Kidney (tissue), 14 donors: Measurements from ENCODE around the gene YIPF7. TPM values are rescaled to one million over a fixed set of nuclear protein-coding genes. Genes with fewer than 3 reads are reported as not detected.
A peak's percentile ranks its signal among the peaks of the same experiment; 100 is the strongest.

ENCODE experiments used
- DNase-seq, 5 donors: peaks; one replicate each; pipeline ENCODE4 v3.0.0-alpha.2; 2013 to 2020
- FAIRE-seq: peaks from 2 replicates; lab custom pipeline; 2012; peaks lifted over from hg19 to GRCh38; lab: Jason Lieb, UNC
- H3K27ac ChIP-seq, 2 donors: one replicate each; pipeline ENCODE4 v1.7.0; 2013; ENCODE audit warnings: low read depth in 2 of 2, low read length in 2 of 2, inconsistent platforms in 1 of 2
- H3K27me3 ChIP-seq: one replicate; pipeline ENCODE4 v1.7.1; 2013; ENCODE audit warnings: low read length, inconsistent platforms; ENCODE audit not compliant: control insufficient read depth, insufficient read depth
- H3K36me3 ChIP-seq, 3 donors: one replicate each; pipeline versions ENCODE4 v1.7.0 to v1.7.1; 2013; ENCODE audit warnings: low read length in 3 of 3, control low read depth in 1 of 3, inconsistent platforms in 1 of 3; ENCODE audit not compliant: insufficient read depth in 3 of 3, control insufficient read depth in 2 of 3
- H3K4me1 ChIP-seq, 3 donors: one replicate each; pipeline versions ENCODE4 v1.7.0 to v1.7.1; 2013; ENCODE audit warnings: low read length in 3 of 3, inconsistent platforms in 1 of 3, low read depth in 1 of 3; ENCODE audit not compliant: control insufficient read depth in 2 of 3, insufficient read depth in 2 of 3
- H3K4me3 ChIP-seq, 3 donors: one replicate each; pipeline versions ENCODE4 v1.7.0 to v1.8.1; 2013; ENCODE audit warnings: low read length in 3 of 3, control low read depth in 1 of 3, inconsistent platforms in 1 of 3
- H3K9ac ChIP-seq, 3 donors: one replicate each; pipeline versions ENCODE4 v1.7.0 to v1.7.1; 2013; ENCODE audit warnings: low read length in 3 of 3, control low read depth in 1 of 3, inconsistent platforms in 1 of 3
- H3K9me3 ChIP-seq, 3 donors: one replicate each; pipeline versions ENCODE4 v1.7.0 to v1.7.1; 2013; ENCODE audit warnings: low read length in 3 of 3, control low read depth in 1 of 3, inconsistent platforms in 1 of 3; ENCODE audit not compliant: control insufficient read depth in 2 of 3, insufficient read depth in 1 of 3
- intact Hi-C: fragments of 100-400 bp; cut with DNase I; formaldehyde crosslinking; loops from one replicate; pipeline ENCODE4 v1.11.1; 2022
- polyA plus RNA-seq: library from polyadenylated mRNA; stranded (reverse); fragments of 350-450 nt; fragmentation: Illumina TruSeq; extraction: RNeasy Lipid Tissue Mini Kit (QIAGEN cat#74804); gene quantifications from one replicate; pipeline ENCODE4 v1.2.3, GENCODE V29; 2014; ENCODE audit warnings: low read depth, low replicate concordance; ENCODE audit not compliant: insufficient read depth
- total RNA-seq: library from RNA; stranded (reverse); fragmentation: NEBNext Ultra II Directional; extraction: Animal tissue kit (Norgen Biotek cat#: 25700); gene quantifications from one replicate; pipeline ENCODE4 v1.2.1, GENCODE V29; 2021
- TF ChIP-seq, protein P1 (sequence below): IDR thresholded peaks from 3 replicates; pipeline ENCODE4 v1.5.1; 2012; ENCODE audit warnings: mild to moderate bottlenecking, moderate library complexity, borderline replicate concordance; ENCODE audit not compliant: insufficient read depth; ENCODE audit errors: extremely low read depth
- donor health status: control.
- donor health status: control.
- donor health status: control.
- donor health status: control.
- donor health status: control.
- donor health status: DM: yes; HTN: yes; CAD: no.
- donor health status: Normal renal cell carcinoma (clear cell type).

The YIPF7 gene
- total and polyA plus RNA-seq, 2 donors from 2014 or later = not detected

DNA sequence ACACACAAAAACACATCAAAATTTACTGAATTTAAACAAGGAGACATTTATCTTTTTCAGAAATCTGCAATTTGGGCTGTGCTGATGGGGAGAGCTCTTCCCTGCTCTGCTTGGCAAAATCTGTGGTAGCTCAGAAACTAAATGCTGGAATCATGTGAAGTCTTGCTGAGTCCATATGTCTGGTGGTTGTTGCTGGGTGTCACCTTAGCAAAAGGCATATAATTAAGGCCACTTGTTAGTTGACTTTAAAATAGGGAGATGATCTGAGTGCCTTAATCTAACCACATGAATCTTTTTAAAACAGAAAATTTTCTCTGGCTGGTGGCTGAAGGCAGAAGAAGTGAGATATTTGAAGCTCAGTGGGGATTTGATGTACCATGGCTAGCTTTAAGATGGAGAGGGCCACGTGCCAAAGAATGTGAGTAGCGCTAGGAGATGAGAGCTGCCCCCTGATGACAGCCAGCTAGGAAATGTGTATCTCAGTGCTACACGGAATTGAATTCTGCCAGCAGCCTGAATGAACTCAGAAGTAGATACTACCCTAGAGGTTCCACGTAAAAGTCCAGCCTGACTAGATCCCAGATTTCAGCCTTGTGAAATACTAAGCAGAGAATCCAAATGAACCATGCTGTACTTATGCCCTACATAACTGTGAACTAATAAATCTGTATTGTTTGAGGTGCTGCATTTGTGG, 19.2 kb upstream of the YIPF7 start:
- H3K4me3 ChIP-seq = no peak overlapping the region
- no peaks in the 10 kb centered on the region for H3K4me1 ChIP-seq
- FAIRE-seq (no peak), DNase-seq (no peak)
- no peaks in the 10 kb centered on the region for H3K36me3 ChIP-seq
- intact Hi-C loops = no loop called here
- no peaks in the 10 kb centered on the region for H3K27me3 ChIP-seq
- TF ChIP-seq, protein P1, sequence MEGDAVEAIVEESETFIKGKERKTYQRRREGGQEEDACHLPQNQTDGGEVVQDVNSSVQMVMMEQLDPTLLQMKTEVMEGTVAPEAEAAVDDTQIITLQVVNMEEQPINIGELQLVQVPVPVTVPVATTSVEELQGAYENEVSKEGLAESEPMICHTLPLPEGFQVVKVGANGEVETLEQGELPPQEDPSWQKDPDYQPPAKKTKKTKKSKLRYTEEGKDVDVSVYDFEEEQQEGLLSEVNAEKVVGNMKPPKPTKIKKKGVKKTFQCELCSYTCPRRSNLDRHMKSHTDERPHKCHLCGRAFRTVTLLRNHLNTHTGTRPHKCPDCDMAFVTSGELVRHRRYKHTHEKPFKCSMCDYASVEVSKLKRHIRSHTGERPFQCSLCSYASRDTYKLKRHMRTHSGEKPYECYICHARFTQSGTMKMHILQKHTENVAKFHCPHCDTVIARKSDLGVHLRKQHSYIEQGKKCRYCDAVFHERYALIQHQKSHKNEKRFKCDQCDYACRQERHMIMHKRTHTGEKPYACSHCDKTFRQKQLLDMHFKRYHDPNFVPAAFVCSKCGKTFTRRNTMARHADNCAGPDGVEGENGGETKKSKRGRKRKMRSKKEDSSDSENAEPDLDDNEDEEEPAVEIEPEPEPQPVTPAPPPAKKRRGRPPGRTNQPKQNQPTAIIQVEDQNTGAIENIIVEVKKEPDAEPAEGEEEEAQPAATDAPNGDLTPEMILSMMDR = no peak
- H3K27ac ChIP-seq = no peak overlapping the region
- H3K9ac ChIP-seq = no peak overlapping the region
- no peaks in the 10 kb centered on the region for H3K9me3 ChIP-seq

DNA sequence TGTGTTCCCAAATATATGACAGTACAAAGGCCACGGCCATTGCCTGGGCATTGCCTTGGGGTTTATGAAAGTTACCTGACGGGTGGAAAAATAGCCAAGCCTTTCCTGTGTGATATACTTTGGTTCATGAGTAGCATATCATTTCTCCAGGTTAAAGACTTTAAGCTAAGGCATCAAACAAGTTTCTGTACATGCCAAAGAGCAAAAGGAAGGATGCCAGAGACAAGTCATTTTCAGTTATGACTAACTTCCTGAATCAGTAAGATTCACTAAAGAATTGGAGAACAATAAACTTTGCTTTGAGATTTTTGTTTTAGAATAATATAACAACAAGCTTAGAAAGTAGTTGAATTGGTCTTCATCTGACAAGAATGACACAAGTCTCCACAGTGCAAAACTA, 17.1 kb upstream of the YIPF7 start:
- H3K36me3 ChIP-seq = no peaks in the 10 kb centered on the region
- H3K9me3 ChIP-seq = no peaks in the 10 kb centered on the region
- no peak overlapping the region for H3K9ac ChIP-seq
- TF ChIP-seq, protein P1 = no peak
- intact Hi-C loops = no loop called here
- H3K27me3 ChIP-seq = no peaks in the 10 kb centered on the region
- no peak for FAIRE-seq
- no peak overlapping the region for H3K27ac ChIP-seq
- H3K4me3 ChIP-seq = no peak overlapping the region
- no peaks in the 10 kb centered on the region for H3K4me1 ChIP-seq
- no peak for DNase-seq

DNA sequence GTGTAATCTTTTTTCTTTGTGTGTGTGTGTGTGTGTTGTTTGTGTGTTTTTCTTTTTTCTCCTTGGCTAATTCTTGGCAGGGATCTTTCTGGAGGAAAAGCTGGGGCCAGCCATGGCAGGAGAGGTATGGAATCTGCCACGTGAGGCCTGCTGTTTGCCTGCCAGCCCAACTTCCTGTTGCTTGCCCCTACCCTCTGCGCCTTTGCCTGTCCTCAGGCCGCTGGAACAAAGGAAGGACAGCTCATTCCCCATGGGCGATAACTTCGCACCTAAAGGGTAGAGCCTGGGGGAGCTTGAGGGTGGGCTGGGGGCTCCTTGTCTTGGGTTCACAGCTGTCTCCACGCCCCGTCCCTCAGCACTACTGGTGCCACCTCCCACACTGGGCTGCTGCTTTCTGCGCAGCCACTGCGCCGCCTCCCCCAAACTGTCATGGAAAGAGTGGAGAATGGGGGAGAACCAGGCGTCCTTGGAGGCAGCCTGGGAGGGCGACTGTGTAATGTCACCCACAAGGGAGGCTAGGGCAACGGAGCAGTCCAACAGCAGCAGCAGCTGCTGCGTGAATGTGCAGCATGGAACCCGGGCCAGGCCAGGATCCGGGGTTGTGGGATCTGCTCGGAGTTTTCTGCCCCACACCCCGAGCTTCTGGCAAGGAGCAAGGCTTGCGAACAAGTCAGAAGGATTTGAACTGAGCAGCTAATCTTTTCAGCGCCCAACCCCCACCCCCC, 12.3 kb upstream of the YIPF7 start:
- TF ChIP-seq, protein P1 = no peak
- Histone ChIP-seq H3K4me3 (no peak overlapping the region), H3K27ac (no peak overlapping the region), H3K9me3 (no peaks in the 10 kb centered on the region), H3K4me1 (no peaks in the 10 kb centered on the region), H3K27me3 (no peaks in the 10 kb centered on the region), H3K9ac (no peak overlapping the region), H3K36me3 (no peaks in the 10 kb centered on the region)
- FAIRE-seq (no peak), DNase-seq (peak in 1 of 5 donors; percentile 46)
- intact Hi-C loops = no loop called here
